NT2/D1 (cell line): ENCODE results near the gene AVPR2.

Experiments
- DNase-seq: peaks from one replicate; pipeline ENCODE4 v3.0.0-alpha.2; 2011; ENCODE audit warnings: low read depth, low spot score
- H3K27me3 ChIP-seq: 2 replicates; pipeline ENCODE4 v1.6.0; 2011; ENCODE audit warnings: mild to moderate bottlenecking; ENCODE audit not compliant: insufficient read length, insufficient read depth
- H3K36me3 ChIP-seq: 2 replicates; pipeline ENCODE4 v1.6.1; 2011; ENCODE audit warnings: mild to moderate bottlenecking, low read length, mixed read lengths; ENCODE audit not compliant: insufficient read depth, insufficient read length
- H3K4me1 ChIP-seq: 2 replicates; pipeline ENCODE4 v1.5.1; 2011; ENCODE audit not compliant: insufficient read depth, insufficient read length
- H3K4me3 ChIP-seq: 2 replicates; pipeline ENCODE4 v1.5.1; 2011; ENCODE audit warnings: low read depth; ENCODE audit not compliant: insufficient read length
- H3K9ac ChIP-seq: 2 replicates; pipeline ENCODE4 v1.6.0; 2011; ENCODE audit warnings: low read depth; ENCODE audit not compliant: insufficient read length
- H3K9me3 ChIP-seq: 2 replicates; pipeline ENCODE4 v1.5.1; 2011; ENCODE audit warnings: mild to moderate bottlenecking, low read length; ENCODE audit not compliant: insufficient read depth
- SUZ12 ChIP-seq: IDR thresholded peaks from 2 replicates; pipeline ENCODE4 v1.6.1; 2011; ENCODE audit not compliant: insufficient read length, insufficient read depth; ENCODE audit errors: extremely low read depth
- YY1 ChIP-seq: IDR thresholded peaks from 2 replicates; pipeline ENCODE4 v1.6.1; 2011; ENCODE audit not compliant: insufficient read length, insufficient read depth
- ZNF274 ChIP-seq: IDR thresholded peaks from 2 replicates; pipeline ENCODE4 v1.6.1; 2011; ENCODE audit warnings: mild to moderate bottlenecking, low read depth, low read length

AVPR2 gene

GRCh38 chrX:153903991-153904957 is at the start of gene AVPR2:
TSS of gene AVPR2 (plus strand) at chrX:153904673. CDS start at chrX:153905146, 473 bp downstream.
- Histone ChIP-seq H3K9me3 (no peaks in the 10 kb centered on the region), H3K4me1 (peaks cover 5% of the 10 kb centered on the region), H3K36me3 (no peaks in the 10 kb centered on the region), H3K9ac (no peak within 1 kb of the TSS), H3K4me3 (no peak within 1 kb of the TSS), H3K27me3 (no peaks in the 10 kb centered on the region)
- no peak for DNase-seq
- TF ChIP-seq ZNF274, result no peak
- no peak for TF ChIP-seq SUZ12
- no peak for TF ChIP-seq YY1

GRCh38 chrX:153854702-153855101 is 49.8 kb upstream of the AVPR2 start:
- Histone ChIP-seq H3K4me3 (no peak overlapping the region), H3K9me3 (no peaks in the 10 kb centered on the region), H3K4me1 (no peaks in the 10 kb centered on the region), H3K36me3 (no peaks in the 10 kb centered on the region), H3K27me3 (no peaks in the 10 kb centered on the region), H3K9ac (no peak overlapping the region)
- TF ChIP-seq ZNF274 (no peak), YY1 (no peak)
- no peak for DNase-seq

GRCh38 chrX:153857348-153857903 is 47.0 kb upstream of the AVPR2 start:
- H3K4me1 ChIP-seq, result no peaks in the 10 kb centered on the region
- no peaks in the 10 kb centered on the region for H3K9me3 ChIP-seq
- peaks cover 4% of the 10 kb centered on the region for H3K36me3 ChIP-seq
- TF ChIP-seq SUZ12, result no peak
- TF ChIP-seq ZNF274, result no peak
- TF ChIP-seq YY1, result no peak
- no peak overlapping the region for H3K4me3 ChIP-seq
- no peak overlapping the region for H3K9ac ChIP-seq
- H3K27me3 ChIP-seq, result no peaks in the 10 kb centered on the region
- no peak for DNase-seq

- Histone ChIP-seq H3K27me3 (no peaks in the 10 kb centered on the region), H3K36me3 (peaks cover 25% of the 10 kb centered on the region), H3K9ac (no peak overlapping the region), H3K4me3 (no peak overlapping the region), H3K4me1 (peaks cover 2% of the 10 kb centered on the region), H3K9me3 (no peaks in the 10 kb centered on the region)
- no peak for DNase-seq
- TF ChIP-seq YY1, result no peak
- TF ChIP-seq ZNF274, result no peak
- no peak for TF ChIP-seq SUZ12
These were observed 43.3 kb upstream of the AVPR2 start for GRCh38 chrX:153861151-153861550.

- H3K27me3 ChIP-seq, result no peaks in the 10 kb centered on the region
- no peak overlapping the region for H3K4me3 ChIP-seq
- no peak for DNase-seq
- TF ChIP-seq YY1, result no peak
- TF ChIP-seq ZNF274, result no peak
- TF ChIP-seq SUZ12, result no peak
- peaks cover 30% of the 10 kb centered on the region for H3K36me3 ChIP-seq
- no peaks in the 10 kb centered on the region for H3K9me3 ChIP-seq
- peaks cover 2% of the 10 kb centered on the region for H3K4me1 ChIP-seq
- H3K9ac ChIP-seq, result no peak overlapping the region
These were observed 42.7 kb upstream of the AVPR2 start for GRCh38 chrX:153861733-153862310.

GRCh38 chrX:153862369-153863250 is 41.9 kb upstream of the AVPR2 start:
- TF ChIP-seq YY1, result no peak
- TF ChIP-seq ZNF274, result no peak
- no peak for TF ChIP-seq SUZ12
- Histone ChIP-seq H3K27me3 (no peaks in the 10 kb centered on the region), H3K9ac (no peak overlapping the region), H3K36me3 (peaks cover 38% of the 10 kb centered on the region), H3K9me3 (no peaks in the 10 kb centered on the region), H3K4me1 (peaks cover 2% of the 10 kb centered on the region), H3K4me3 (no peak overlapping the region)
- no peak for DNase-seq
